Neural cell (in vitro differentiated cells): ENCODE measurements around the gene KANK4. TPM values are rescaled to one million over a fixed set of nuclear protein-coding genes. Genes with fewer than 3 reads are reported as not detected.

Experiments used
- H2AFZ ChIP-seq: fragments of 200-600, 300-800 bp; sonication (generic), shearing (Covaris generic); 2 replicates; pipeline ENCODE4 v1.6.0; 2014; ENCODE audit warnings: low read depth, mild to moderate bottlenecking, antibody characterized with exemption, low read length, moderate library complexity
- H3F3A ChIP-seq: fragments of 200-600 bp; shearing (Covaris generic); 2 replicates; pipeline ENCODE4 v1.6.1; 2016; ENCODE audit warnings: mild to moderate bottlenecking, moderate library complexity, mixed read lengths, antibody characterized with exemption, low read length; ENCODE audit not compliant: insufficient read depth, poor library complexity, severe bottlenecking
- H3K27ac ChIP-seq: fragments of 200-600, 300-800 bp; sonication (generic), shearing (Covaris generic); 2 replicates; pipeline ENCODE4 v1.5.1; 2014; ENCODE audit warnings: mild to moderate bottlenecking, low read length, moderate library complexity
- H3K27me3 ChIP-seq: fragments of 300-800, 200-600 bp; sonication (generic), shearing (Covaris generic); 2 replicates; pipeline ENCODE4 v1.6.0; 2014; ENCODE audit warnings: mild to moderate bottlenecking, low read depth, low read length, moderate library complexity; ENCODE audit not compliant: insufficient read depth
- H3K36me3 ChIP-seq: fragments of 300-800, 200-600 bp; sonication (generic), shearing (Covaris generic); 2 replicates; pipeline ENCODE4 v1.5.1; 2014; ENCODE audit warnings: mild to moderate bottlenecking, antibody characterized with exemption, low read length, moderate library complexity; ENCODE audit not compliant: insufficient read depth
- H3K4me2 ChIP-seq: fragments of 300-800, 200-600 bp; sonication (generic), shearing (Covaris generic); 2 replicates; pipeline ENCODE4 v1.6.0; 2014; ENCODE audit warnings: mild to moderate bottlenecking, low read length
- H3K4me3 ChIP-seq: fragments of 300-800, 200-600 bp; sonication (generic), shearing (Covaris generic); 2 replicates; pipeline ENCODE4 v1.5.1; 2014; ENCODE audit warnings: mild to moderate bottlenecking, low read length, moderate library complexity
- H3K79me2 ChIP-seq: fragments of 200-600 bp; shearing (Covaris generic); replicated peaks from 2 replicates; pipeline ENCODE4 v1.6.0; 2014; ENCODE audit warnings: mild to moderate bottlenecking, low read length, moderate library complexity; ENCODE audit not compliant: insufficient read depth
- H3K9ac ChIP-seq: fragments of 300-800, 200-600 bp; sonication (generic), shearing (Covaris generic); 2 replicates; pipeline ENCODE4 v1.6.1; 2016; ENCODE audit warnings: mild to moderate bottlenecking, low read length, mixed read lengths
- H3K9me2 ChIP-seq: fragments of 200-600 bp; shearing (Covaris generic); 2 replicates; pipeline ENCODE4 v1.6.1; 2016; ENCODE audit warnings: mild to moderate bottlenecking, low read length, mixed read lengths; ENCODE audit not compliant: insufficient read depth
- H3K9me3 ChIP-seq: fragments of 200-600, 300-800 bp; sonication (generic), shearing (Covaris generic); 2 replicates; pipeline ENCODE4 v1.6.1; 2016; ENCODE audit warnings: mild to moderate bottlenecking, mixed run types, low read length, moderate library complexity, mixed read lengths
- H4K20me1 ChIP-seq: fragments of 200-600 bp; shearing (Covaris generic); 2 replicates; pipeline ENCODE4 v1.6.1; 2016; ENCODE audit warnings: mild to moderate bottlenecking, mixed run types; ENCODE audit not compliant: insufficient read depth
- CTCF ChIP-seq: fragments of 450-650 bp; IDR thresholded peaks from 2 replicates; pipeline ENCODE4 v1.5.1; 2014; ENCODE audit warnings: antibody characterized with exemption, mild to moderate bottlenecking, moderate library complexity; ENCODE audit not compliant: poor library complexity, severe bottlenecking
- EP300 ChIP-seq: fragments of 450-650 bp; conservative IDR thresholded peaks from 2 replicates; pipeline ENCODE4 v1.6.1; 2014; ENCODE audit warnings: antibody characterized with exemption, mild to moderate bottlenecking, moderate library complexity; ENCODE audit not compliant: poor library complexity, severe bottlenecking
- EZH2 ChIP-seq: fragments of 200-600, 300-800 bp; shearing (Covaris generic), sonication (generic); IDR thresholded peaks from 2 replicates; pipeline ENCODE4 v1.6.1; 2014; ENCODE audit warnings: antibody characterized with exemption, low read length, borderline replicate concordance, mild to moderate bottlenecking; ENCODE audit not compliant: insufficient read depth, poor library complexity, severe bottlenecking
- MXI1 ChIP-seq: fragments of 450-650 bp; conservative IDR thresholded peaks from 2 replicates; pipeline ENCODE4 v1.6.1; 2014; ENCODE audit warnings: antibody characterized with exemption, mild to moderate bottlenecking; ENCODE audit not compliant: poor library complexity, severe bottlenecking
- POLR2AphosphoS5 ChIP-seq: IDR thresholded peaks from 2 replicates; pipeline ENCODE4 v1.6.1; 2012
- RAD21 ChIP-seq: fragments of 450-650 bp; conservative IDR thresholded peaks from 2 replicates; pipeline ENCODE4 v1.6.1; 2014; ENCODE audit warnings: antibody characterized with exemption, mild to moderate bottlenecking, moderate library complexity
- REST ChIP-seq: IDR thresholded peaks from 2 replicates; pipeline ENCODE4 v1.6.1; 2012; ENCODE audit warnings: borderline replicate concordance
- SMC3 ChIP-seq: fragments of 450-650 bp; conservative IDR thresholded peaks from 2 replicates; pipeline ENCODE4 v1.6.1; 2014; ENCODE audit warnings: antibody characterized with exemption, mild to moderate bottlenecking, moderate library complexity; ENCODE audit not compliant: poor library complexity
- TAF1 ChIP-seq: IDR thresholded peaks from 2 replicates; pipeline ENCODE4 v1.6.1; 2012; ENCODE audit warnings: low read depth
- polyA plus RNA-seq: library from polyadenylated mRNA; depleted of rRNA; stranded (reverse); fragments of >200 nt; gene quantifications from 2 replicates; pipeline ENCODE4 v1.2.3, GENCODE V29; 2014

The KANK4 gene
- polyA plus RNA-seq, 1 donor from 2014 or later: 0.25 TPM

GRCh38 chr1:62334434-62334985 is 15.3 kb upstream of the KANK4 start:
- H3F3A ChIP-seq: no peaks in the 10 kb centered on the region
- H4K20me1 ChIP-seq: no peaks in the 10 kb centered on the region
- H3K9ac ChIP-seq: no peak overlapping the region
- no peaks in the 10 kb centered on the region for H3K79me2 ChIP-seq
- no peaks in the 10 kb centered on the region for H3K9me2 ChIP-seq
- H3K27me3 ChIP-seq: no peaks in the 10 kb centered on the region
- H3K4me3 ChIP-seq: no peak overlapping the region
- H3K4me2 ChIP-seq: no peak overlapping the region
- no peak overlapping the region for H3K27ac ChIP-seq
- no peak for TF ChIP-seq POLR2AphosphoS5
- no peak for TF ChIP-seq EZH2
- TF ChIP-seq MXI1: no peak
- no peaks in the 10 kb centered on the region for H3K9me3 ChIP-seq
- no peaks in the 10 kb centered on the region for H3K36me3 ChIP-seq
- H2AFZ ChIP-seq: no peak overlapping the region

- H3F3A ChIP-seq: no peaks in the 10 kb centered on the region
- H3K9me3 ChIP-seq: no peaks in the 10 kb centered on the region
- TF ChIP-seq CTCF (no peak), MXI1 (no peak), SMC3 (no peak), EZH2 (no peak), EP300 (no peak), REST (no peak), RAD21 (no peak), TAF1 (no peak)
- H4K20me1 ChIP-seq: no peaks in the 10 kb centered on the region
- no peak overlapping the region for H3K4me2 ChIP-seq
- no peaks in the 10 kb centered on the region for H3K27me3 ChIP-seq
- H3K4me3 ChIP-seq: no peak overlapping the region
- H3K9me2 ChIP-seq: no peaks in the 10 kb centered on the region
- H3K79me2 ChIP-seq: no peaks in the 10 kb centered on the region
- no peak overlapping the region for H3K27ac ChIP-seq
- no peak overlapping the region for H3K9ac ChIP-seq
- no peak overlapping the region for H2AFZ ChIP-seq
- no peaks in the 10 kb centered on the region for H3K36me3 ChIP-seq
Measured at GRCh38 chr1:62333441-62333840, 14.2 kb upstream of the KANK4 start.
